ENCODE measurements around the gene POLR2B.
"Not testable (repeated sequence)": the region's sequence is repeated elsewhere in the genome, so short reads cannot be mapped to it uniquely, and the experiment has no call there.

POLR2B gene

DNA sequence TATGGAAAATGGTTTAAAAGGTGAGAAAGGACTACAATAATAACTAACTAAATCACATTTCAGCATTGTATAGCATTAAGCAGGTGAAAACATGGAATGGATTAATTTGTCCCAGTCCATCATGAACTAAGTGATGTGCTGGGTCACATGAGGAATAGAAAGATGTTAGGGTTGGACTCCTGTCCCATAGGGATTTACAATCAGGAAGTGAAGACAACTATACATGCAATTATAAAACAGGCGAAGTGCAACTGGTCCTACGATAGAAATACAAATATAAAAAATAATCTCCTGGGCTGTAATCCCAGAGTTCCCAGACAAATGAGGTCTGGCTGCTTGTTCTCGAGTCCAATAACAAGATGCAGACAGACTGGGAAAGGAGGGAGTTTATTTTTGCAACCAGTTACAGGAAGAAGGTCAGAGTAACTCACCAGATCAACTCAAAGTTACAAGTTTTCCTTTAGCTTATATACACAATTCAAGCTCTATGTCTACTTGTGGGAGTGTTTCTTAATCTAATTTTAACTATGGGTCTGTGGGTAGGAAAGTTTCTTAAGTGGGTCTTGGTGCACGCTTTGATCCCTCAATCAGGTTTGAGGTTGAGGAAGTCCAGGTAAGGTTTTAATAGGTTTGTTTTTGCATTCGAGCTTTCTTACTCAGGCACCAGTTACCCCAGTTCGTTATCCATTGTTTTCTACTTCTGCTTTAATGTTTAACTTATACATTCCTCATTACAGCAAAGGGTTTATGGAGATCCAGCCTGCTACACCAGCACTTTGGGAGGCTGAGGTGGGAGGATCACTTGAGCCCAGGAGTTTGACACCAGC lies 81.4 kb downstream of the POLR2B start:
- no peak for FAIRE-seq

DNA sequence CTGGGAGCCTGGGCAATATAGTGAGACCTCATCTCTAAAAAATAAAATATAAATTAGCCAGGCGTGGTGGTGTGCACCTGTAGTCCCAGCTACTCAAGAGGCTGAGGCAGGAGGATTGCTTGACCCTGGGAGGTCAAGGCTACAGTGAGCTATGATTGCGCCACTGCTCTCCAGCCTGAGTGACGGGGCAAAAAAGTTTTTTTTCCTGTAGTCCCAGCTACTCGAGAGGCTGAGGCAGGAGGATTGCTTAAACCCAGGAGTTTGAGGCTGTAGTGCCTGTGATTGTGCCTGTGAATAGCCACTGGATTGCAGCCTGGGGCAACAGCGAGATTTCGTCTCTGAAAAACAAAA lies 82.0 kb downstream of the POLR2B start:
- not testable (repeated sequence) for FAIRE-seq

DNA sequence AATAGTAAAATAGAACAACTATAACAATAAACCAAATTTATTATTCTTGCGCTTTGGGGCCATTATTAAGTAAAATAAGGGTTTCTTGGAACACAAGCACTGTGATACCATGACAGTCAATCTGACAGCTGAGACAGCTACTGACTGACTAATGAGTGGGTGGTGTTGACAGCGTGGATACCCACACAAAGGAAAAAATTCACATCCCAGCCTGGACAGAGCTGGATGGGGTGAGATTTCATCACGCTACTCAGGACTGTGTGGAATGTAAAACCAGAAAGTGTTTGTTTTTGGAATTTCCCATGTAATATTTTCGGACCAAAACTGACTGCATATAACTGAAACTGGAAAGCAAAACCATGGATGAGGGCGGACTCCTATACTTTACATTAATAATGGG lies 82.7 kb downstream of the POLR2B start:
- no peak for FAIRE-seq

DNA sequence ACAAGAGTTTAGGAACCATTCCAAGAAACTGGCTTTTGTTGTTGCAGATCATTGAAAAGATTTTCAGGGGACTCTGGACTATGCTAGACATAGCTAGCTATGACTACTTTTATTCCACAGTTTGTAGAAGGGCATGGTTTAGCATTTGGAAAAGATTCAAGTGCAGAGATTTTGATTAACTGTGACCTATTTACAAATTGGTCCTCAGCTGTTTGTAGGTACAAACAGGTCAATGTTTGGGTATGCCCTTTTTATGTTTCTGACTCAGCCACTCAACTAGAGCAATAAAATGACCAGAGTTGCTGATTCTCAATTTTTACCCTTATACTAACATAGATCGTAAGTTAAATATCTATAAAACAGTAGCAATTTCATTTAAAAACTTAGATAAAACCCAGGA lies 84.8 kb downstream of the POLR2B start:
- peak; percentile 84 for FAIRE-seq

DNA sequence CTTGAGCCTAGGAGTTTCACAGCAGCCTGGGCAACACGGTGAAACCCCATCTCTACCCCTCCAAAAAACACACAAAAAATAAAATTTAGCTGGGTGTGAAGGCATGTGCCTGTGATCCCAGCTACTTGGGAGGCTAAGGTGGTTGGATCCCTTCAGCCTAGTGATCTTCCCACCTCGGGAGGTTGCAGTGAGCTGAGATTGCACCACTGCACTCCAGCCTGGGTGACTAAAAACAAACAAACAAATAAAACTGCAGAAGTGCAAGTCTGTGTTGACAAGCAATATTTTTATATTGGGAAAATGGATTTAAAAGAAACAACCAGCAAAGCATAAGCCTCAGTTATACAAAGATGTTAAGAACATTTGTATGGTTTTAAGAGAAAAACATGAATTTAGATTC lies 85.4 kb downstream of the POLR2B start:
- peak; percentile 61 for FAIRE-seq

DNA sequence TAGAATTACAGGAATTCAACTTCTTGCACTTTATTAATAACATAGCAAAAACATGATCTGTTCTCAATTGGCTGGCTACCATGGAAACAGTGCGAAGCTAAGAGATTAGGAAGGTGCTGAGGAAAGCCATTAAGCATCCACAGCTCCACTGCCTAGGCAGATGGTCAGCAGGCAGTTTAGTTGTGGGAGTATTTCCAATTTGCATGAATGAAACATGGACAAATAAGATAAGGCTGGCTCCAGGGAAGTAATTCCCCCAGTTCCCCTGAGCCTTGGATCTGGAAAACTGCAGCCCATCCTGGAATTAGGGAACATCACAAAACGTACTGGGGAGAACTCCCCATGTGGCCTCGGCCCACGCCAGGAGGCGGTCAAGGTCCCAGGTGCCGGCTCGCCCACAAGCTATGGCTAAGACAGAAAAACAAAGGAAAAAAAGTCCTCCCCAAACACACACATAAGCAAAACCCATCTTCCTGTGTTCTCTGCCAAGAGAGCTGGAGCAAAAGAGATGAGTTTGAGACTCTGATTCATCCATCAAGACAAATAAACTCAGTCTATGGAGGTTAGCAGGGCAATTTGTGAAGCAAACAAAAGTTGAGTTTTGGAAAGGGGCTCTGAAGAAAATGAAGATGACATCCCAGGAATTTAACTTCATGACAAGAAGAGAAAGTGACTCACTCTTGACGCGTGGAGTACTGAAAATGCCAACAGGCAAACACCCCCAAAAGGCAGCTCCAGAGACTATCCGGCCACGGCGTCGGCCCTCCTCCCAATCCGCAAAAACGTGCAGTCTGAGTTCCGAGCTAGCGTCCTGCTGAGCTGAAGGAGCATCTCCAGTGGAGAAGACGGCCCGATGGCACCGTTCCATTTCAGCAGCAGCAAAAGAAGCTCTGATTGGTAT lies 86.4 kb downstream of the POLR2B start:
- FAIRE-seq: peak; percentile 62

DNA sequence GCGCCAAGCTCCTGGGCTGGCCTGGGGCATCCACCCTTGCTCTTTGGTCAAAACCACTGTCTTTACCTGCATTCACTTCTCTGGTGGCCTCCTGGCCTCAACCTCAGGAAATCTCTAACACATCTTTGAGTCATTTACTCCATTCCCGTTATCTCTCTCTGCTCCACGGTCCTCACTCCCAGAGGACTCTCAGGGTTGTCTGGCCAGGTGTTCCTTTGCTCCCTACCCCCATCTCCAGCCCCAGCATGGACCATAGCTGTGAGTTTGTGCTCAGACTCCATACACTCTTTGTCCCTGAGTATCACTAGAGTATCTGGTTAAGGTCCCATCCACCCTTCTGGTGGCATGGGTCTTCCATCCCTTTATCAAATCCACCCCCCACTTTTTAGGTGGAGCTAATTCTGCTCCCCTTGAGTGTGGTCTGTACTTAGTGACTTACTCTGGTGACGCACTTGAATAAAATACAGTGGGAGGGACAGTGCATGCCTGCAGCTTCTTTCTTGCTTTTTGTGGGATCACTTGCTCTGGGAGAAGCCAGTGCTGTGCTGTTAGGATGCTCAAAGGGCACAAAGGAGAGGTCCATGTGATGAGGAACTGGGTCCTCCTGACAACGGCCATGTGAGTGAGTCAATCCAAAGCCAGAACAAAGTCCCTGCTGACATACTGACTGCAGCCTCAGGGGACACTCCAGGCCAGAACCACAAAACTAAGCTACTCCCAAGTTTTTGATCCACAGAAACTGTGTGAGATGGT lies 87.2 kb downstream of the POLR2B start:
- FAIRE-seq: no peak

DNA sequence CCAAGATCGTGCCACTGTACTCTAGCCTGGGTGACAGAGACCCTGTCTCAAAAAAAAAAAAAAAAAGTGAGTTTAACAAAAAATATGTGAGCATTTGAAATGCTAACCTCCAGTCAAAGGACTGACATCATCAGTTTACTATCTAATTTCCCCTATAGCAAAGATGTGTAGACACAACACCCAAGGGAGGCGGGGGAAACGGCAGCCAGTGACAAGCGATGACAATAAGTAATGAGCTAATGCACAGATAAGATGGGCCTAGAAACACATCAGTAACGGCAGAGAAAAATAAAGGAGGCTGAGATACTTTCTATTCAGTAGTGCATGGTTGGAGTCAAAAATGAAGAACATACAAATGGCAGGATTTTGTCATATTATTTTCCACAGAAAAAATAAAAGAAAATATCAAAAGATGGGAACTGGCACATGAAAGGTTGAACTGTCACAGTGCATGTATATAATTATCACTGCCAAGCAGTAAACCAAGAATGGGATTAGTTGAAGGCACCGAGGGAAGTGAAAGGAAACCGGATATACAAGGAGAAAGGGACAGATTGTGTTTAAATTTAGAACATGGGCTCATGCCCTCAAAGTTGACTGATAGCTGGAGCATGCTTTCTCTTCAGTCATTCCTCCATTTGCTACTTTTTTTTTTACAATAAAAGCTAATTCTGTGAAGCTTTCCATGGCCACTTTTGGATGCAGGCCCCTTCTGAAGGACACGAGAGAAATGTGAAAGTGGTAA lies 89.7 kb downstream of the POLR2B start:
- peak; percentile 61 for FAIRE-seq

DNA sequence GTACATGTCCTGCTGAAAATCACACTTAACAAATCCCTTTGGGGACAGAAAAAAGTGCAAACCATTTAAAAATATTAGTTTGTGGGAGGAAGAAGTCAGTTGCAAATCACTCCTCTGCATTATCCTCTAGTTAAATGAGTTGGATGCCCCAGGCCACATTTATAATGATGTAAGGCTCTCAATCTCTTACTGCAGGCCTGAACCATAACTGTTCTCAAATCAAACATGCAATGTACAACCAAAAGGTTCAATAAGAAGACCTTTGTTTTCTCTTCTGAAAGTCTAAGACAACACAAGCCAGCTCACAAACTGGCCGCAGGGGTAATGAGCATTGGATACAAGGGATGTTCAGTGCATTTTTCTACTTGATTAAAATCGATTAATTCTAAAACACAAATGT lies 91.8 kb downstream of the POLR2B start:
- FAIRE-seq: no peak

DNA sequence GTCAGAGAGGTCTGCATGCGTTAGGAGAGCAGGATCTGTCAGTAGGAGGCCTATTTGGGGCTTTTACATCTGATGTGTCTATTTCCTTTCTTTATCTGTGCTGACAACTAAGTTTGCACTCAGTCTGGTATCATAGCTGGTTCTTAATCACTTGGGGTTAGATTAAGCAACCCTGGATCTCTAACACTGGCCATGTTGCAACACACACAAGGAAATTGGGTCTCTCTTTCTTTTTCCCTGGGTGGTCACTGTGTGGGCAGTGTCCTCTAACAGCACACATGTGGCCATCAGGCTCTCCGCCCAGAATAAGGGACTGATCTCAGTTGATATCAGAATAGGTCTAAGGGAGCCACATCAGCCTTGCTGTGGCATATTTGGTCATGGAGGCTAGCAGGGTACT lies 92.6 kb downstream of the POLR2B start:
- FAIRE-seq: no peak

DNA sequence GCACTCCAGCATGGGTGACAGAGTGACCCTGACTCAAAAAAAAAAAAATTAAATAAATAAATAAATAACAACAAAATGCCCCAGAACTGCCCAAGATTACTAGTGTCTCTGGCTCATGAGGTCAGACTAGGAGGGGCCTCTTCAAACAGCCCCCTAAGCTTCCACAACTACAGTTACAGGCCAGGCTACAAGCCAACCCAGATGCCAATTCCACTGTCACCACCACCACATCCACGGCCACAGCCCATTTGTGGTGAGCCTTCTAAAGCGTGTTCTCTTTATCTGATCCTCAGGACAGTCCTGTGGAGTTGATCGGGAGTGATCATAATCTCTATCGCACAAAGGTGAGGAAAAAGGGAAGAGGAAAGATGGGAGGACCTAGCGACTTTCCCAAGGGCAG lies 94.9 kb downstream of the POLR2B start:
- FAIRE-seq: no peak

DNA sequence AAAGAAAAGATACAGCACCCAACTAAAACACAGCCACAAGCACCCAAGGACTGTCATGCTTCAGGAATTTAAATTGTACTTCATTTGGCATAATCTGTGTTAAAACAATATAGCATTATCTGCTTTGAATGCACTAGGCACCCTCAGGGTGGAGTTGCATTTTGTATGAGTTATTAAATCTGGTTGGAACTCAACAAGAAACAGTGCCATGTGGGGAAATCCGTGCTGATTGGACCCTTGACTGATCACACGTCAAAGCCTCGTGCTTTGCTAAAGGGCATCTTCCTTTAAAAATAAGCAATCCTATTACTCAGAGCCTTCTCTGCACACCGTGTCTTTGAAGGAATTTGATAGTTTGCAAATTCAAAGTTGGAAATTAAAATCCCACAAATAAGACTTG lies 96.0 kb downstream of the POLR2B start:
- FAIRE-seq: no peak

DNA sequence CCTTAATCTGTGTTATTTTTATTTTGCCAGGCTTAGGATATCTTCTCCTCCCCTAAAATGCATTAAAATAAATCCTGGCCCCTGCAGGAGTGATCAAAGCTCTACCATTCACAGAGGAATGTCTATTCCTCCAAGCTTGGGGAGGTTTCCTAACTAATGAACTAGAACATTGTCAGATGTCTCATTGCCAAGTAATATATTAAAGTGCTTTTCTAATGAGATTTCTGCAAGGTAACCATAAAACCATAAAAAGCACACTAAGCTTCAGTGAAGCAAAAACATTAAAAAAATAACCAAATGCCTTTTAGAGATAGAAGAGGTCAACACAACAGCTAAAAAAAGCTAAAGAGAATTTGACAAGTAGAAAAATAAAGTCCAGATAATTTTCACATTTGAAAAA lies 96.7 kb downstream of the POLR2B start:
- FAIRE-seq: peak; percentile 68

DNA sequence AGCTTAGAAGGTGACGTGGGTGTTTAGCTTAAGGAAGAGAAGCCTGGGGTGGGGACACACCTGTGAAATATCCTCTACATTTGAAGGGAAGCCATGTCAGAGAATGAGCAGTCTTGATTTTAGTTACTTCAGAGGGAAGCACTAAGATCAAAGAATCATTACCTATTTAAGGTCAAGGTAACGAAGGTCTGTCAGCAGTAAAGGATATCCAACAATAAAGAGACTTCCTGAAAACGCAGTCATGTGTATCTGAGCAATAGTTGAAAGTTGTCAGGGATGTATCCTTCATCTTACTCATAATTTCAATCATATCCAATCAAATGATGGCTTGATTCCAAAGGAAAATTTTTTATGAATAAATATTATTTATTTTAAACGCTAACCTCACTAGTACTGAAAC lies 98.0 kb downstream of the POLR2B start:
- no peak for FAIRE-seq

DNA sequence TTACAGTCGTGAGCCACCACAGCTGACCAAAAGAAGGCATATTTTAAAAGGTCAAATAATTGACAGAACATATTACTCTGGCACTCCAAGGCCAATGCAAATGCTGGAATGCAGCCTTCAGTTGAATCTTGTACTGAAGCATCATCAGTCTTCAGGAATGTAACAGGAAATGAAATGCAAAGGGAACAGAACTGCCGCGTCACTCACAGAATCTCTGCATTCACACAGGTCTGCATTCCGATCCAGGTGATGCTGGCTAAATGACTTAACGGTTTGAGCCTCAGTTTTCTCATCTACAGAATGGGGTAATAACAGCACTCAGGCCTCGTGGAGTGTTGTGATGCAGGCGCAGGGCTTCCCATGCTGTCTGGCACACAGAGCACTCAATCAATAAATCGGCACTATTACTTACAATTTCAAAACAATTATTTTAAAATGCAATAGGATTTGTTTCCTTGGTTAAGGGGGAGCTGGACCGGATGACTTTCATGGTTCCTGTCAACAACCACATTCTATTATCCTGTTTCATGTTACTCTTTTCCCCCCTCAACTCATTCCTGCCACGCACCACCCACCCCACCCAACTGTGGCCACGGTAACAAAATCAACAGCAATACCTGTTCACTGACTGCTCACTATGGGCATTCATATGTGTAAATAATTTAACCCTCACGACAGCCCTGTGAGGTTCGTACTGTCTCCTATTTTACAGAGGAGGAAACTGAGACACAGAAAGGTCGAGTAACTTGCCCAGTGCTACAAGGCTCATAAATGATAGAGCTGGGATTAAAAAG lies 99.1 kb downstream of the POLR2B start:
- no peak for FAIRE-seq

DNA sequence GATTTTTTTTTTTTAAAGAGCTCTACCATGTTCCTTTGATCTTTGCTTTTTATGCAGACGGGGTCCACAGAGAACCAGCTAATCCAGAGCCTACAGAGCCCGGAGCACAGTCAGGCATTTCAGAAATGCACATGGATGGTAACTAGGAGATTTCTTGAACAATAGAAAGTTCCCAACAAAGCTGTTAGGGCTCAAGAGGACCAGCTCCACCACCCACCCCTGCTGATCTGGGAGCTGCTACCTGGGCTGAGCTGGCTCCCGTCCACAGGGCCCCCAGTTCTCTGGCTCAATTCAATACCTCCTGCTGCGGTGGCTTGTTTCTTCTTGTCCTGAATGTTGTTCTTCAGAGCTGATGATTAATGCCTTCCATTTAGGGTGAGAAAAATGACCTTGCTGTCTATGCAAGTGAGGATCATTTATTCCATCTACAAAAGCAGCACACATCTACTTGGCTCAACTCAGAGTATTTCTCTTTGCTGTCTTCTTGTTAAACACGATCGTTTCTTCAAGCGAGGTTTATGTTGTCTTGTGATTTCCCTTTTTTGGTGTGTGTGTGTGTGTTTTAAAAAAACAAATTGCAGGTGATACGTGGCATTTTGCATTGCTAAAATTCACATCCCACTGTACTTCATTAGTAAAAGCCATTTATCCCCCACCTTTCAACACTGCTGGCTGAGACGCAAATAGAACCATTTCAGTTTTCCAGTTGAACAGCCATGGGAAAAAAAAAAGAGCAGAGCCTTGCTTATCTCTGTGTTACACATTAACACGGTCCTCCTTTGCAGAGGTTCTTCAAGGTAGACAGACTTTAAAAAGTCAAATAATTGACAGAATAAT lies 100.2 kb downstream of the POLR2B start:
- FAIRE-seq: peak; percentile 96

All from islet of Langerhans (tissue), 1 donor.